Sigmoid colon (tissue), 7 donors: Measurements from ENCODE around the gene BHLHE41. TPM values are rescaled to one million over a fixed set of nuclear protein-coding genes. Genes with fewer than 3 reads are reported as not detected.

Experiments used
- DNase-seq: peaks from one replicate; pipeline ENCODE4 v3.0.0-alpha.2; 2019
- H3K27ac ChIP-seq, 4 donors: fragments of 200-600 bp; sonication (generic); one replicate each; pipeline ENCODE4 v1.5.1; 2016 to 2019; ENCODE audit warnings: mild to moderate bottlenecking in 1 of 4
- H3K27me3 ChIP-seq, 3 donors: fragments of 200-600 bp; sonication (generic); one replicate each; pipeline ENCODE4 v1.5.1; 2019; ENCODE audit warnings: mild to moderate bottlenecking in 1 of 3
- H3K36me3 ChIP-seq, 4 donors: fragments of 200-600 bp; sonication (generic); one replicate each; pipeline ENCODE4 v1.5.1; 2016 to 2019
- H3K4me1 ChIP-seq, 4 donors: fragments of 200-600 bp; sonication (generic); one replicate each; pipeline ENCODE4 v1.5.1; 2017 to 2019
- H3K4me3 ChIP-seq, 4 donors: fragments of 200-600 bp; sonication (generic); one replicate each; pipeline ENCODE4 v1.5.1; 2017 to 2019; ENCODE audit warnings: mild to moderate bottlenecking in 2 of 4, moderate library complexity in 1 of 4
- H3K9me3 ChIP-seq, 4 donors: fragments of 200-600 bp in 3 of 4; sonication (generic) in 3 of 4; one replicate each; pipeline versions ENCODE4 v1.5.1 to v1.6.1; 2013 to 2019
- CTCF ChIP-seq, 4 experiments: fragments of 450-650 bp in 3 of 4; fragments of 200-600 bp in 1 of 4; IDR thresholded peaks; one replicate each; pipeline ENCODE4 v1.5.1; 2016 to 2019; ENCODE audit warnings: antibody characterized with exemption in 4 of 4, mild to moderate bottlenecking in 3 of 4, moderate library complexity in 2 of 4
- EP300 ChIP-seq, 4 donors: sonication (generic); formaldehyde crosslinking; IDR thresholded peaks; one replicate each; pipeline ENCODE4 v1.6.1; 2017; ENCODE audit warnings: antibody characterized with exemption in 4 of 4
- POLR2A ChIP-seq, 2 donors: fragments of 450-650 bp; IDR thresholded peaks; one replicate each; pipeline ENCODE4 v1.6.1; 2016; ENCODE audit warnings: antibody characterized with exemption in 2 of 2, mild to moderate bottlenecking in 2 of 2, moderate library complexity in 2 of 2
- POLR2AphosphoS5 ChIP-seq, 4 donors: sonication (generic); formaldehyde crosslinking; IDR thresholded peaks; one replicate each; pipeline ENCODE4 v1.6.1; 2017; ENCODE audit warnings: antibody characterized with exemption in 4 of 4
- WGBS, 2 donors: extraction: QIAGEN DNeasy Blood & Tissue Kit; methylation state at CpG; one replicate each; pipeline ENCODE4 v1.1.7; 2013; 5-methylcytosine and 5-hydroxymethylcytosine counted together
- intact Hi-C: fragments of 100-400 bp; cut with DNase I; formaldehyde crosslinking; loops from one replicate; pipeline ENCODE4 v1.15.1; 2023
- polyA plus RNA-seq, 3 donors: library from polyadenylated mRNA; stranded (reverse); fragments of 200-250 nt; gene quantifications; one replicate each; pipeline ENCODE4 v1.2.3, GENCODE V29; 2013
- total RNA-seq, 4 donors: library from RNA; depleted of rRNA; stranded (reverse); fragments of >200 nt; gene quantifications; one replicate each; pipeline ENCODE4 v1.1.0, GENCODE V29; 2016
- donor health status: healthy with polysubstance abuse.
- donor health status: Bipolar disorder and iron deficiency.
- donor health status: healthy.

Gene BHLHE41
- total and polyA plus RNA-seq, 7 donors: 3.9 to 12.6 (median 6.2) TPM

GRCh38 chr12:26135571-26135970, 10.7 kb upstream of the BHLHE41 start:
- 62 to 80% methylated on average over 3 of the region's 3 CpGs for WGBS, 2 donors
- peaks cover 0 to 12% (median 5%) of the 10 kb centered on the region in 4 donors for H3K4me1 ChIP-seq
- intact Hi-C loops: no loop called here
- H3K9me3 ChIP-seq: no peaks in the 10 kb centered on the region
- H3K27ac ChIP-seq: peak overlapping the region in 1 of 4 donors; percentile 15
- H3K4me3 ChIP-seq: no peak overlapping the region
- H3K36me3 ChIP-seq: no peaks in the 10 kb centered on the region
- H3K27me3 ChIP-seq: no peaks in the 10 kb centered on the region
- no peak for DNase-seq
- no peak for TF ChIP-seq CTCF (IDR thresholded peaks at IDR 0.05)
- TF ChIP-seq EP300 (IDR thresholded peaks at IDR 0.05): no peak
- TF ChIP-seq POLR2AphosphoS5 (IDR thresholded peaks at IDR 0.05): no peak
- no peak for TF ChIP-seq POLR2A (IDR thresholded peaks at IDR 0.05)

DNA sequence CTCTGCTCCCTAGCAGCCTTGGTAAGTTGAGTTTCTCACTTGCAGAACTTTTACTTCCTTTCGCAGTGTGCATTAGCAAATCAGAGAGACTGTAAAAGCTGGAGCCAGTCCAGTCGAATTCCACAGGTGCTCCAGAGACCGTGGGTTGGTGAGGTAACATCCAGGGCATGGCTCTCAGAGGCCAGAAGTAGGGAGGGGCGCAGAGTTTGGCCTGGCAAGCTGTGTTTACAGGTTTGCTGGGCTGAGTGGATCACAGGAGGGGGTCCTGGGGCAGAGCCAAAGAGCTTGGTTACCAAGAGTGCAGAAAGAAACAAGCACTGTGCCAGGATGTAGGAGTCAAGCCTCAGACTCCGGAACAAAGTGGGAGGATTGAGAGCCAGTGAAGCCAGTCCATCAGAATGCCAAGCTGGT, 10.2 kb upstream of the BHLHE41 start:
- Histone ChIP-seq H3K27ac (peak overlapping the region in 1 of 4 donors; percentile 15), H3K27me3 (no peaks in the 10 kb centered on the region), H3K4me3 (no peak overlapping the region), H3K36me3 (no peaks in the 10 kb centered on the region), H3K9me3 (no peaks in the 10 kb centered on the region), H3K4me1 (peaks cover 0 to 12% (median 5%) of the 10 kb centered on the region in 4 donors)
- no peak for TF ChIP-seq POLR2AphosphoS5 (IDR thresholded peaks at IDR 0.05)
- intact Hi-C loops: no loop called here
- WGBS, 2 donors: 15 to 65% methylated on average over 5 of the region's 5 CpGs
- DNase-seq: no peak

DNA sequence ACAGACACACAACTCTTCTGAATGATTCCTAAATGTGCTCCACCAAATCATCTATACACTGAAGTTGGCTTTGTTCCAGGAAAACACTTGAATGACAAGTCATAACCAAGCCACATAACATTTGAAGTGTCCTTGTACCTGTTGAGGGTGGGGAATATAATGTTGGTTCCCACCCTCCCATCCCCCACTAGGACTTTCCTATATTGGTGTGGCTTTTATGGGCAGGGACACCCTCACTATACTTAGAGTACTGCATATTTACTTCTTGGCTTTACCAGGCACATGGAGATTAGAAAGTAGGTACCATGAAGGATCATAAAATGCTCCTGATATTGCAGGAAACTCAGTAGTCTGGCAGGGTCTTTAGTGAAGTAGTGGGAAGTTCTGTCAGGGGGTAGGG, 9.7 kb upstream of the BHLHE41 start:
- TF ChIP-seq CTCF (IDR thresholded peaks at IDR 0.05) (no peak), POLR2A (IDR thresholded peaks at IDR 0.05) (no peak), EP300 (IDR thresholded peaks at IDR 0.05) (no peak), POLR2AphosphoS5 (IDR thresholded peaks at IDR 0.05) (no peak)
- H3K27ac ChIP-seq: peak overlapping the region in 1 of 4 donors; percentile 15
- H3K36me3 ChIP-seq: no peaks in the 10 kb centered on the region
- H3K4me3 ChIP-seq: no peak overlapping the region
- H3K4me1 ChIP-seq: peaks cover 0 to 12% (median 5%) of the 10 kb centered on the region in 4 donors
- DNase-seq: no peak
- no peaks in the 10 kb centered on the region for H3K9me3 ChIP-seq
- H3K27me3 ChIP-seq: no peaks in the 10 kb centered on the region
- intact Hi-C loops: no loop called here

- H3K4me1 ChIP-seq: peaks cover 0 to 12% (median 5%) of the 10 kb centered on the region in 4 donors
- H3K27ac ChIP-seq: no peak overlapping the region
- H3K27me3 ChIP-seq: no peaks in the 10 kb centered on the region
- intact Hi-C loops: no loop called here
- H3K4me3 ChIP-seq: no peak overlapping the region
- no peak for DNase-seq
- H3K36me3 ChIP-seq: no peaks in the 10 kb centered on the region
- no peaks in the 10 kb centered on the region for H3K9me3 ChIP-seq
- TF ChIP-seq CTCF (IDR thresholded peaks at IDR 0.05) (no peak), POLR2AphosphoS5 (IDR thresholded peaks at IDR 0.05) (no peak), EP300 (IDR thresholded peaks at IDR 0.05) (no peak), POLR2A (IDR thresholded peaks at IDR 0.05) (no peak)
Measured at GRCh38 chr12:26133521-26133920, 8.7 kb upstream of the BHLHE41 start.

DNA sequence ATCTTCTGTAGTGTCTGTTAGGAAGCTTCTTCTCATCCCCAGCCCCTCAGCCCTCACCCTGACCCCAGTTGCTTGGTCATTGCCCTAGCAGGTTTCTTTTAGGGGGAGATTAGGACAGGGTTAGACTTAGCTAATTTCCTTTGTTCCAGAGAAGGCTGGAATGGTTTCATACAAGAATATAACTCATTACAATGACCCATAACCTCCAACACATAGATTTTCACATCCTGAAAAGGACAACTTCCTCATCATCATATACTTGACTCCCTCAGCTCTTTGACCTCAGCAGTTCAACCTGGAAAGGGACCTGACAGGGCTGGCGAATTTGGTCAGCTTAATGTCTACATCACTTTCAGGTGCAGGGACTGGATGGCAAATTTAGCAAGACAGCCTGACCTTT, 8.0 kb upstream of the BHLHE41 start:
- no peak for DNase-seq
- Histone ChIP-seq H3K4me1 (peaks cover 0 to 12% (median 5%) of the 10 kb centered on the region in 4 donors), H3K27ac (no peak overlapping the region), H3K9me3 (no peaks in the 10 kb centered on the region), H3K36me3 (no peaks in the 10 kb centered on the region), H3K27me3 (no peaks in the 10 kb centered on the region), H3K4me3 (no peak overlapping the region)
- TF ChIP-seq EP300 (IDR thresholded peaks at IDR 0.05) (no peak), POLR2A (IDR thresholded peaks at IDR 0.05) (no peak), CTCF (IDR thresholded peaks at IDR 0.05) (no peak), POLR2AphosphoS5 (IDR thresholded peaks at IDR 0.05) (no peak)
- 77 to 79% methylated on average over 1 of the region's 1 CpG for WGBS, 2 donors
- intact Hi-C loops: no loop called here
